CD4-positive, alpha-beta T cell (primary cell): ENCODE data around the gene DHX9. TPM values are rescaled to one million over a fixed set of nuclear protein-coding genes. Genes with fewer than 3 reads are reported as not detected.

Experiments
- ATAC-seq: fragments of 200-7000 bp; cut with Tn5 transposase; one replicate; pipeline ENCODE4 v1.10.0; 2022; ENCODE audit warnings: mild to moderate bottlenecking; ENCODE audit not compliant: poor library complexity
- CTCF ChIA-PET: fragments of 350-600 bp; sonication (Branson Sonifier 250); formaldehyde crosslinking; loops from one replicate; lab custom pipeline; 2021; ENCODE audit warnings: antibody characterized with exemption, inconsistent platforms; lab: Charles Lee
- POLR2A ChIA-PET: fragments of 350-600 bp; sonication (Branson Sonifier 250); formaldehyde crosslinking; loops from one replicate; lab custom pipeline; 2021; ENCODE audit warnings: antibody characterized with exemption, inconsistent platforms; lab: Charles Lee
- DNase-seq, 14 experiments: peaks; one replicate each; pipeline ENCODE4 v3.0.0-alpha.2; 2013 to 2020; ENCODE audit warnings: mixed read lengths in 2 of 14
- H3K27ac ChIP-seq, 2 donors: one replicate each; pipeline versions ENCODE4 v1.5.1 to v1.7.0; 2013; ENCODE audit warnings: low read length in 2 of 2, low read depth in 1 of 2, mild to moderate bottlenecking in 1 of 2
- H3K27me3 ChIP-seq, 2 experiments: 1 replicate in 1 of 2; 2 replicates in 1 of 2; pipeline versions ENCODE4 v1.6.1 to v1.7.0; 2013; ENCODE audit warnings: low read length in 2 of 2, control low read depth in 1 of 2, mild to moderate bottlenecking in 1 of 2, moderate library complexity in 1 of 2; ENCODE audit not compliant: insufficient read depth in 2 of 2, control insufficient read depth in 1 of 2
- H3K36me3 ChIP-seq: one replicate; pipeline ENCODE4 v1.6.1; 2013; ENCODE audit warnings: low read length, control low read depth; ENCODE audit not compliant: insufficient read depth
- H3K4me1 ChIP-seq: one replicate; pipeline ENCODE4 v1.6.1; 2013; ENCODE audit warnings: low read length, control low read depth; ENCODE audit not compliant: insufficient read depth
- H3K4me3 ChIP-seq: one replicate; pipeline ENCODE4 v1.5.1; 2013; ENCODE audit warnings: mild to moderate bottlenecking, low read length, moderate library complexity
- H3K9me3 ChIP-seq, 2 experiments: 1 replicate in 1 of 2; 2 replicates in 1 of 2; pipeline versions ENCODE4 v1.6.1 to v1.7.0; 2013; ENCODE audit warnings: low read length in 2 of 2, mild to moderate bottlenecking in 2 of 2, control low read depth in 1 of 2, moderate library complexity in 1 of 2; ENCODE audit not compliant: control insufficient read depth in 1 of 2, insufficient read depth in 1 of 2
- H3K27ac Mint-ChIP-seq: one replicate; pipeline ENCODE4 v1.8.0; 2020; ENCODE audit warnings: mixed read lengths
- H3K27me3 Mint-ChIP-seq: one replicate; pipeline ENCODE4 v1.8.0; 2021; ENCODE audit warnings: mixed read lengths
- H3K36me3 Mint-ChIP-seq: one replicate; pipeline ENCODE4 v1.8.0; 2021; ENCODE audit warnings: low read depth, mixed read lengths
- H3K4me1 Mint-ChIP-seq: one replicate; pipeline ENCODE4 v1.8.0; 2021; ENCODE audit warnings: low read depth, mixed read lengths
- H3K4me3 Mint-ChIP-seq: one replicate; pipeline ENCODE4 v1.8.0; 2020; ENCODE audit warnings: mild to moderate bottlenecking, mixed read lengths
- H3K9me3 Mint-ChIP-seq: one replicate; pipeline ENCODE4 v1.8.0; 2020; ENCODE audit warnings: mixed read lengths
- intact Hi-C, 2 experiments: fragments of 100-400 bp; cut with DNase I in 1 of 2; cut with micrococcal nuclease in 1 of 2; formaldehyde crosslinking; loops; one replicate each; pipeline versions ENCODE4 v1.15.1 to v1.9.0; 2023 to 2025; cut with DNase I, micrococcal nuclease
- total RNA-seq, 174 experiments: library from RNA in 2 of 174; stranded (reverse) in 2 of 174; gene quantifications; one replicate each; pipeline ENCODE4 v1.2.3 and lab custom pipeline; 2021 to 2026
- TF ChIP-seq, protein P1 (sequence below): fragments of 200-600 bp; IDR thresholded peaks from one replicate; pipeline ENCODE4 v1.8.0; 2022; ENCODE audit warnings: antibody characterized with exemption, mild to moderate bottlenecking

Gene DHX9
- total RNA-seq, 2 experiments from 2014 or later: 338 to 353 TPM

- H3K27ac Mint-ChIP-seq: no peak overlapping the region
- no peaks in the 10 kb centered on the region for H3K4me1 Mint-ChIP-seq
- intact Hi-C loops: no loop called here
- Histone ChIP-seq H3K27me3 (no peaks in the 10 kb centered on the region), H3K9me3 (no peaks in the 10 kb centered on the region), H3K27ac (no peak overlapping the region), H3K36me3 (peaks cover 17% of the 10 kb centered on the region), H3K4me1 (no peaks in the 10 kb centered on the region), H3K4me3 (no peak overlapping the region)
- ChIA-PET POLR2A (no interaction called here), CTCF (no interaction called here)
- no peak overlapping the region for H3K4me3 Mint-ChIP-seq
- H3K27me3 Mint-ChIP-seq: no peaks in the 10 kb centered on the region
- peaks cover 56% of the 10 kb centered on the region for H3K36me3 Mint-ChIP-seq
- DNase-seq (no peak), ATAC-seq (no peak)
- TF ChIP-seq, protein P1, sequence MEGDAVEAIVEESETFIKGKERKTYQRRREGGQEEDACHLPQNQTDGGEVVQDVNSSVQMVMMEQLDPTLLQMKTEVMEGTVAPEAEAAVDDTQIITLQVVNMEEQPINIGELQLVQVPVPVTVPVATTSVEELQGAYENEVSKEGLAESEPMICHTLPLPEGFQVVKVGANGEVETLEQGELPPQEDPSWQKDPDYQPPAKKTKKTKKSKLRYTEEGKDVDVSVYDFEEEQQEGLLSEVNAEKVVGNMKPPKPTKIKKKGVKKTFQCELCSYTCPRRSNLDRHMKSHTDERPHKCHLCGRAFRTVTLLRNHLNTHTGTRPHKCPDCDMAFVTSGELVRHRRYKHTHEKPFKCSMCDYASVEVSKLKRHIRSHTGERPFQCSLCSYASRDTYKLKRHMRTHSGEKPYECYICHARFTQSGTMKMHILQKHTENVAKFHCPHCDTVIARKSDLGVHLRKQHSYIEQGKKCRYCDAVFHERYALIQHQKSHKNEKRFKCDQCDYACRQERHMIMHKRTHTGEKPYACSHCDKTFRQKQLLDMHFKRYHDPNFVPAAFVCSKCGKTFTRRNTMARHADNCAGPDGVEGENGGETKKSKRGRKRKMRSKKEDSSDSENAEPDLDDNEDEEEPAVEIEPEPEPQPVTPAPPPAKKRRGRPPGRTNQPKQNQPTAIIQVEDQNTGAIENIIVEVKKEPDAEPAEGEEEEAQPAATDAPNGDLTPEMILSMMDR: no peak
- no peaks in the 10 kb centered on the region for H3K9me3 Mint-ChIP-seq
These were observed 21.3 kb upstream of the DHX9 start for GRCh38 chr1:182817802-182818201.

- Mint-ChIP-seq H3K4me1 (no peaks in the 10 kb centered on the region), H3K4me3 (no peak overlapping the region), H3K36me3 (peaks cover 23% of the 10 kb centered on the region), H3K27ac (no peak overlapping the region), H3K9me3 (no peaks in the 10 kb centered on the region), H3K27me3 (no peaks in the 10 kb centered on the region)
- ChIA-PET POLR2A (no interaction called here), CTCF (interaction anchor here (0.6 kb wide), 1 partner anchor 35 kb away, joined by 3 read pairs; no protein-coding TSS in a partner anchor)
- DNase-seq: no peak
- H3K4me3 ChIP-seq: no peak overlapping the region
- no peaks in the 10 kb centered on the region for H3K36me3 ChIP-seq
- H3K27me3 ChIP-seq: no peaks in the 10 kb centered on the region
- ATAC-seq: no peak
- TF ChIP-seq, protein P1: no peak
- no peaks in the 10 kb centered on the region for H3K9me3 ChIP-seq
- no peak overlapping the region for H3K27ac ChIP-seq
- intact Hi-C loops: no loop called here
- no peaks in the 10 kb centered on the region for H3K4me1 ChIP-seq
These were observed 15.9 kb upstream of the DHX9 start for GRCh38 chr1:182823220-182823619.

- intact Hi-C loops: no loop called here
- H3K27ac Mint-ChIP-seq: no peak overlapping the region
These were observed 12.3 kb upstream of the DHX9 start for GRCh38 chr1:182826892-182827291.

More at GRCh38 chr1:182826892-182827291, 12.3 kb upstream of the DHX9 start:
- Mint-ChIP-seq H3K27me3 (no peaks in the 10 kb centered on the region), H3K4me1 (no peaks in the 10 kb centered on the region), H3K36me3 (peaks cover 8% of the 10 kb centered on the region), H3K4me3 (no peak overlapping the region), H3K9me3 (no peaks in the 10 kb centered on the region)
- Histone ChIP-seq H3K27ac (no peak overlapping the region), H3K4me3 (no peak overlapping the region), H3K27me3 (no peaks in the 10 kb centered on the region), H3K36me3 (no peaks in the 10 kb centered on the region), H3K9me3 (no peaks in the 10 kb centered on the region), H3K4me1 (no peaks in the 10 kb centered on the region)
- ATAC-seq (no peak), DNase-seq (no peak)
- ChIA-PET CTCF (no interaction called here), POLR2A (interaction anchor here (0.6 kb wide), 1 partner anchor 811 kb away, joined by 3 read pairs; no protein-coding TSS in a partner anchor)
- TF ChIP-seq, protein P1: no peak
